Stimulated activated CD4-positive, alpha-beta T cell treated with anti-CD3 and anti-CD28 coated beads, TNF-alpha, amount 100 ng/mL, for 1 hour (primary cell): ENCODE measurements around the gene PGLYRP1.

Source experiments
- DNase-seq, 3 donors: peaks; one replicate each; pipeline ENCODE4 v3.0.0-alpha.2; 2020; ENCODE audit warnings: low read depth in 3 of 3, low spot score in 1 of 3

The PGLYRP1 gene

GRCh38 chr19:46032597-46033025 is 9.8 kb upstream of the PGLYRP1 start:
- no peak for DNase-seq

DNA sequence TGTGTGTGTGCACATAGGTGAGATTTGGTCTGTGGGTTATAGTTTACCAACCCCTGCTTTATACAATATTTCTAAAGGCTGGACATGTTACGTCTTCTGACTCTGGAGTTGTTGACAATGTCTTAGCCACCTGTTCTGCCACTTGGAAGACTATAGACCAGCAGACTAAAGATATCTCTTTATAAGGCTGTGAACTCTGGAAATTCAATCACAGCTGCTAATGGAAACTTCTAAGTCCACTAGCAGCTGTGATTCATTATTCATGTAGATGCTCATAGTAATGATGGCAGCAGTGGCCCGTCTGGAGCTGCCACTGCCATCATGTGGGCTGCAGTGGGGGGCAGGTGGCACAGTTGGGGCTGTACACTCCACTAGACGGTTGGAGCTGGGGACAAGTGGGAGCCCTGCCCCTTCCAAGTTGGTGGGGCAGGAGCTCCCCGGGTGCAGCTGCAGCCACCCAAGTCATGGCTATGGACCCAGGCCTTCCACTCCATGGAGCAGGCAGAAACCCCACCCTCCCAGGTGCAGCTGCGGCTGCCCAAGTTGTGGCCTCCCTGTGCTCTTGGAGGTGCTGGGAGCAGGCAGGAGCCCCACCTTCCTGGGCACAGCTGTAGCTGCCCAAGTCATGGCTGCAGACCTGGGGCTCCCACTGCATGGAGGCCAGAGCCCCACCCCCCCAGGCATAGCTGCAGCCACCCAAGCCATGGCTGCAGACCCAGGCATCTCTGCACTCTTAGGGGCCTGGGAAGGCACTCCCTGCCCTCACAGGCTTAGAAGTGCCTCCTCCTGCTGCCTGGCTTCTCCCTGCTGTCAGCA is 9.1 kb upstream of the PGLYRP1 start:
- no peak for DNase-seq

DNA sequence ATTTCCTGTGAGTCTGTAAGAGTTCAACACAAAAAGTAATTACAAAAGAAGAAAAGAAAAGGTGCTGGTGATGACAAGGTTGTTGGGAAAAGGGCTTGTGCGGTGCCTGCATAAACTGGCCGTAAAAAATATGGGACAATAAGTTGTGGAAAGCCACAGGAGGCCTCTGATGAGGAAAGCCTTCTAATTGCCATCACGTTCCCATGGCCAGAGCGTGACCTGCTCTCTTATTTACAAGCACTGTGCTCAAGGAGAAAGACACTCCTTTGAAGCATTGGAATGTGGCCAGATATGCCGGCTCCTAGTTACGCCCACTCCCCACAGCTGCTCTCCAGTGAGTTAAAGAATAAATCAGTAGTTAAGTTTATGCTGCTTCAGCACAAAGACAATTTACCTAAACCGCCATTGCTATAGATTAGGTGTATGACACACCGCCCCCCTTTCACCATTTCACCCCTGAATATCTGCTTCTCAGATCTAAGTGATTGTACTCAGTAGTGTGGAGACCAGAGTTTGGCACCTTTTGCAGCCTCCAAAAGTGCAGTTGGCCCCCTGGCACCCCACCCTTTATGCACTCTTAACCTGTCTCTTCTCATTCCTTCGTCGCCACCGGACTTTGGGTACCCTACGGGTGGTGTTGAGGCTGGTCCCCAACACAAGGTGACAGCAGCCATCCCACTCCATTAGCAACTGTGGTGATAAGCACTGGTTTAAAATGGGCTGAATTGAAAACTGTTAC is 8.1 kb upstream of the PGLYRP1 start:
- no peak for DNase-seq

GRCh38 chr19:46025835-46026234 is 3.0 kb upstream of the PGLYRP1 start:
- no peak for DNase-seq

DNA sequence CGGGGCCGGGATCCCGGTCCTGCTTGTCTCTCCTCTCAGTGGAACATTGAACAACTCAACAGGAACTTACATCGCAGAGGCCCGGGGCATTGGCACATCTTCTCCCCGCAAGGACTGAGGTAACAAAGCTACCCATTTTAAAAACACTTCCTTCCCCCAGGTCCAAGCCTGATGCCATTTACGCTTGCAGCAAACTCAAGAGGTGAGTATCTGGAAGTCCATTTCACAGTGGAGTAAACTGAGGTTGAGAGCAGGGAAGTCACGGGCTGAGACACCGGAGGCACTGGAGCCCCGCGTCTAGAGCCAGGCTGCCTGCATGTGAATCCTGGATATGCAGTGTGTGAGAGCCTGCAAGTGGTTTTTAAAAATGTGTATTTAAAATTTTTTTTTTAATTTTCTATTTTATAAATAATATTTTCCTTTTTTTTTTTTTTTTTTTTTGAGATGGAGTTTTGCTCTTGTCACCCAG is 492 bp upstream of the PGLYRP1 start:
- DNase-seq = no peak

- DNase-seq = no peak
Measured at GRCh38 chr19:46022061-46022430, 807 bp downstream of the PGLYRP1 start.

- DNase-seq = no peak
Measured at GRCh38 chr19:46021531-46022041, 1.3 kb downstream of the PGLYRP1 start.

DNA sequence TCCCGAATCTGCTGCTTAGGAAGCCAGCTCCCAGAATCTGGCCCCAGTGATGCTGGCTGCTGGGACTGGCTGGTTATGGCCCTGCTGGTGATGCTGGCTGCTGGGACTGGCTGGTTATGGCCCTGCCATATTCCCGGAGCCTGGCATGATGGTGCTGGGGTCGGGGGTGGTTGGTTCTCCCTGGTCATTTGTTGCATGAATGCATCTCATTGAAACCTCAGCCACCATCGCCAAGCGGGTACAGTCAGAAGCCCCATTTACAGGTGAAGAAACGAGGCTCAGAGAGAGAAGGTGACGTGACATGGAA is 2.1 kb downstream of the PGLYRP1 start:
- DNase-seq = no peak

DNA sequence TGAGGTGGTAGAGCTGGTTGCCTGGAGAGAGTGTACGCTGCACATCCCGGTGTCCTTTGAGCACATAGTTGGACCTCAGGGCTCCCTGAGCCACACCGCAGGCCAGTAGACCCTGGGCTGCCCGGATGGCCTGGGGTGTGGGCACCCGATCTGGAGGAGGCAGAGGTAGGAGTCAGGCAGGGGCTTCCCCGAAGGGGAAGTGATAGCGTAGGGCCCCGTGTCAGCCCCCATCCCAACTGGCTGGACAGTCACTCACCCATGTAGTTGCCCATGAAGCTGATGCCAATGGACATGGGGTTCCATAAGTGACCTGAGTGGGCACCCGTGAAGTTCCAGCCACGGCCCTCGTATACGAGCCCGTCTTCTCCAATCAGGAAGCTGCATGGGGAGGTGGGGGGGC is 3.6 kb downstream of the PGLYRP1 start:
- no peak for DNase-seq

GRCh38 chr19:46018729-46019251 is 4.1 kb downstream of the PGLYRP1 start:
- DNase-seq = no peak

DNA sequence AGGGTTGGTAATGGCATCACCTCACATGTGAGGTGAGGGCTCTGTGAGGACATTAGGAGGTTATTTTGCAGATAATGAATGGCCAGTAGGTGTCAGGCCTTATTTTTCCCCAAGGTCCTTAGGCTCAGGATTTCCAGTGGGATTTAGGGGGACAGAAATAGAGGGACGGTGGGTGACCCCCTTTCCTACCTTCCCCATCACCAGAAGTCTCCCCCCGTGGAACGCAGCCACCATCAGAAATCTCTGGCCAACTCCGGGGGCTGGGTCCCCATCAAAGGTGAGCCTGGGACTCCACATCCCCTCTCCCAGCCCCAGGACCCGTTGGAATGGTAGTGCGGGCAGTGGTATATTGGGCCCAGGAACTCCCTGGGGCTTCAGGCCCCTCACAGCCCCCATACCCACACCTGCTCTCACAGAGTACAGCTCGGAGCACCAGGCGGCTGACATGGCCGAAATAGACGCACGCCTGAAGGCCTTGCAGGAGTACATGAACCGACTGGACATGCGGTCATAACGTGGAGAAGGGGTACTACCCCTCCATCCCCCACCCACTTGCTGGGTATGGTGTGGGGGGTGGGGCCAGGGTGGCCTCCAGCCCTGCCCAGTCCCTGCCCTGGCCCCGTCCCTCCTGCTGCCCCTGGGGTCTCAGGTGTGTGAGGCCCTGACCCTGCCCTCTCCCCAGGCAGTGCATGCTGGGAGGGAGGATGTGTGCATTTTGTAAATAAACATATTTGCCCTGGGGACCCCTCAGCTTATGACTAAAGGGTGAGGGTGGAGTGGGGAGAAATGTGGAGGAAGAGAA is 4.8 kb downstream of the PGLYRP1 start:
- DNase-seq = no peak

GRCh38 chr19:46017095-46017429 is 5.8 kb downstream of the PGLYRP1 start:
- no peak for DNase-seq

GRCh38 chr19:46016426-46017094 is 6.3 kb downstream of the PGLYRP1 start:
- peak; percentile 58 to 72 (median 59) for DNase-seq

DNA sequence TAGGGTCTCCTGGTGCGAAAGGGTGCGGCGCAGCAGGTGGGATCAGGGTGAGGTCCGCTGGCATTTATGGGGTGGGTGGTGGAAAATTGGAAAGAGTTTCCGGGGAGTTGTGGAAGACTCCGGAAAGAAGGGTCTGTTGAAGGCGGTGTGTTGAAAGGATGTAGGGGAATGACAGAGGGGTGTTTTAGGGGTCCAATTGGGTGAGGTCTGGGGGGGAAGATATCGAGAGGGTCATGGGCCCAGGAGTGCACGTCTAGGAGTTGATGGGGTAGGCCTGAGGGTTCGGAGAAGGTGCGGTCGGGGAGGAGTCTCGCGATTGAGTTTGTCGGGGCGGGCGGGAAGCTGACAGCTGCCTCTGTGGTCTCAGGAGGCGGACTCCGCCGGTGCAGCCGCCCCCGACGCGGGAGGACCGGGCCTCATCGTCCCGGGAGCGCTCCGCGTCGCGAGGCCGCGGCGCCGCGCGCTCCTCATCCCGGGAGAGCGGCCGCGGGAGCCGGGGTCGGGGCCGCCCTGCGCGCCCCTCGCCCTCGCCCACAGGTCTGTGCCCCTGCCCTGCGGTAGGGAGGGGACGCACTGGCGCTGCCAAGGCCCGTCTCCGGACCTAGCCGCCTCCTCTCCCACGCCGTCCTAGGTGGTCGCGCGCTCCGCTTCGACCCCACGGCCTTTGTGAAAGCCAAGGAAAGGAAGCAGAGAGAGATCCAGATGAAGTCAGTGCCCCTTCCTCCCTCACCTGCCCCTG is 7.0 kb downstream of the PGLYRP1 start:
- no peak for DNase-seq

- peak; percentile 22 to 58 (median 40) for DNase-seq
Measured at GRCh38 chr19:46014941-46015686, 7.7 kb downstream of the PGLYRP1 start.

DNA sequence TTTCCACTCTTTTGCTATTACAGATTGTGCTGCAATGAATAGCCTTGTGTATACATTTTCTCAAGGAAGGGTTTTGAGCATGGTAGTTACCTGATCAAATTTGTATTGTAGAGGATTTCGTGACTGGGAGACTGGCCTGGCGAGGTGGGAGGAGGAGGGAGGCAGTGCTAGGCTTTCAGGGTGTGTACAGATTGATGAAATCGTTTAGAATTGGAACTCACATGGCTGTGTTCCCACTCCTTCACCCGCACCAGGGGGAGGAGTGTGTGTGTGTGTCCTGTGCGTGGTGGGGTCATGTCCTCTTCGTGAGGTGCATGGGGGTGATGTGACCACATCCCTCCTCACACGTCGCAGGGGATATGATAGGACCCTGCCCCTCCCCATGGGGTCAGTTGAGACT is 8.3 kb downstream of the PGLYRP1 start:
- no peak for DNase-seq

DNA sequence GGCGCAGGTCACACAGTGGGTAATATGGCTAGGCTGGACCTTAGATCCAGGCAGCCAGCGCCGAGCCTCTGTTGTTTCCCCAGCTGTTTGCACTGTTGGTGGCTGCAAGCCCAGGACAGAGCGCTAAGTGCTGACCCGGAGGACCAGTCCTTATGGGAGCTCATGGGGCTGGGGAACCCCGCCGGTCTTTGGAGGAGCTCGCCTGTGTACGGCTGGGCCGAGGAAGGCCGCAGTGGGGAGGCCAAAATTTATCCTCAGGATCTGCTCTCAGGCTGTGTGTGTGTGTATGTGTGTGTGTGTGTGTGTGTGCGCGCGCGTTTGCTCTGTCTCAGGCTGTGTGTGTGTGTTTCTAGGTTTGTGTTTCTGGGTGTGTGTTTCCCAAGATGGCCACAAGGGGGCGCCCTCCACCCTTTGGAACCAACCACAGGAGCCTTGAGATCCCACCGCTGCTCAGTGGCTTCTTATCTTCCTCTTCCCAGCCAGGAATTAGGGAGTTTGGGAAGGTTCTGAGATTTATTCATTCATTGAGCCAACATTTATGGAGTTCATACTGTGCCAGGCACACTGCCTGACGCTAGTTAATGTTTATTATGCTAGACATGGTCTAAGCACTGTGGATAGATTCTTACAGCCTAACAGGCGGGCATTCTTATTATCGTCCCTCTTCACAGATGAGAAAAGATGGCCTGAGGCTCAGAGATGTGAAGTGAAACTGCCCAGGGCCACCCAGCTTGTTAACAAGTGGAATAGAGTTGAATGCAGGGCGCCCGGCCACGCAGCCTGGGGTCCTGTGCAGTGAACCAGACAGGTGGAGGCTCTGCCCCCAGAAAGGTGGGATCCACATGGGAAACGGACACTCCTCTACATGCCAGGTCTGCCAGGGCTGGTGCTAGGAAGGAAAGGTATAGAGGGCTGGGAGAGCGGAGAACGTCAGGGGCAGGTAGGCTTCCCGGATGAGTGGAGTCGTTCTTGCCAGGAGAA is 13.0 kb downstream of the PGLYRP1 start:
- peak; percentile 22 to 64 (median 39) for DNase-seq

GRCh38 chr19:46006411-46006810 is 16.4 kb downstream of the PGLYRP1 start:
- DNase-seq = no peak
